HG02571 (cell line): ENCODE measurements around the gene CAGE1.
"Not testable (repeated sequence)": the region's sequence is repeated elsewhere in the genome, so short reads cannot be mapped to it uniquely, and the experiment has no call there.

Experiments
- ATAC-seq: cut with Tn5 transposase; IDR thresholded peaks from one replicate; pipeline ENCODE4 v1.9.1; 2021; ENCODE audit warnings: mild to moderate bottlenecking, moderate library complexity; ENCODE audit not compliant: unreplicated experiment

Gene CAGE1

GRCh38 chr6:7410851-7411250 is 21.3 kb upstream of the CAGE1 start:
- no peak for ATAC-seq

GRCh38 chr6:7409740-7410139 is 20.2 kb upstream of the CAGE1 start:
- no peak for ATAC-seq

GRCh38 chr6:7406743-7407142 is 17.2 kb upstream of the CAGE1 start:
- ATAC-seq = no peak

GRCh38 chr6:7404546-7404945 is 15.0 kb upstream of the CAGE1 start:
- no peak for ATAC-seq

GRCh38 chr6:7402716-7403115 is 13.2 kb upstream of the CAGE1 start:
- ATAC-seq = no peak

GRCh38 chr6:7401075-7401474 is 11.5 kb upstream of the CAGE1 start:
- ATAC-seq = no peak

GRCh38 chr6:7392402-7392801 is 2.9 kb upstream of the CAGE1 start:
- no peak for ATAC-seq

- ATAC-seq = no peak
Observed at GRCh38 chr6:7391151-7391550, 1.6 kb upstream of the CAGE1 start.

- ATAC-seq = peak; percentile 3
Observed at GRCh38 chr6:7390226-7390878, 810 bp upstream of the CAGE1 start.

- ATAC-seq = no peak
Observed at GRCh38 chr6:7389162-7389450, 436 bp downstream of the CAGE1 start.

- no peak for ATAC-seq
Observed at GRCh38 chr6:7381092-7381491, 8.4 kb downstream of the CAGE1 start.

GRCh38 chr6:7378740-7379139 is 10.8 kb downstream of the CAGE1 start:
- no peak for ATAC-seq

GRCh38 chr6:7377961-7378360 is 11.6 kb downstream of the CAGE1 start:
- no peak for ATAC-seq

GRCh38 chr6:7373739-7374138 is 15.8 kb downstream of the CAGE1 start:
- no peak for ATAC-seq

- ATAC-seq = no peak
Observed at GRCh38 chr6:7367408-7367807, 22.1 kb downstream of the CAGE1 start.

GRCh38 chr6:7351916-7352315 is 37.6 kb downstream of the CAGE1 start:
- not testable (repeated sequence) for ATAC-seq

- not testable (repeated sequence) for ATAC-seq
Observed at GRCh38 chr6:7350591-7350990, 39.0 kb downstream of the CAGE1 start.

GRCh38 chr6:7347551-7347997 is 42.0 kb downstream of the CAGE1 start:
- not testable (repeated sequence) for ATAC-seq

- ATAC-seq = not testable (repeated sequence)
Observed at GRCh38 chr6:7344773-7345450, 44.6 kb downstream of the CAGE1 start.

- no peak for ATAC-seq
Observed at GRCh38 chr6:7343546-7344475, 45.7 kb downstream of the CAGE1 start.

GRCh38 chr6:7341989-7342742 is 47.4 kb downstream of the CAGE1 start:
- peak; percentile 76 for ATAC-seq
